Measurements from ENCODE around the gene EMC10. TPM values are rescaled to one million over a fixed set of nuclear protein-coding genes. Genes with fewer than 3 reads are reported as not detected.

EMC10 gene
- total RNA-seq, 1 experiment from 2014 or later, result 109 TPM

- Histone ChIP-seq H3K23ac (ENCODE audit: insufficient read length, low read depth, low read length) (no peak overlapping the region), H2AFZ (ENCODE audit: low read length) (no peak overlapping the region), H3K23me2 (ENCODE audit: insufficient read length, low read depth, low read length, poor library complexity, severe bottlenecking) (no peaks in the 10 kb centered on the region), H2BK12ac (ENCODE audit: insufficient read length, low read depth, low read length) (no peak overlapping the region), H3K79me1 (ENCODE audit: insufficient read depth, low read depth, low read length, poor library complexity, severe bottlenecking) (no peaks in the 10 kb centered on the region), H2AK5ac (ENCODE audit: insufficient read length, low read length) (no peak overlapping the region), H4K8ac (replicated peaks; ENCODE audit: insufficient read length, low read depth, low read length) (no peak overlapping the region), H3K9ac (ENCODE audit: extremely low read depth, insufficient read length, low read length) (no peak overlapping the region), H3K56ac (ENCODE audit: insufficient read length, low read depth, low read length) (no peak overlapping the region), H3K27ac (ENCODE audit: insufficient read length, low read depth, low read length) (no peak overlapping the region), H4K20me1 (ENCODE audit: control insufficient read depth, insufficient read depth, insufficient read length) (peaks cover 6% of the 10 kb centered on the region), H2BK20ac (ENCODE audit: low read depth, low read length, poor library complexity, severe bottlenecking) (no peak overlapping the region), H3K9me3 (ENCODE audit: control insufficient read depth, low read depth, low read length) (no peaks in the 10 kb centered on the region), H3K14ac (ENCODE audit: insufficient read depth, low read length) (no peak overlapping the region), H2BK15ac (ENCODE audit: low read depth, low read length) (no peak overlapping the region), H3K4me1 (ENCODE audit: insufficient read depth, low read length) (no peaks in the 10 kb centered on the region), H3K79me2 (ENCODE audit: insufficient read depth, low read length) (no peaks in the 10 kb centered on the region), H4K5ac (ENCODE audit: insufficient read length, low read depth, low read length) (no peak overlapping the region), H2BK5ac (ENCODE audit: insufficient read length, low read length) (no peak overlapping the region), H4K91ac (ENCODE audit: insufficient read length, low read depth, low read length) (no peak overlapping the region), H2BK120ac (ENCODE audit: low read depth, low read length, poor library complexity, severe bottlenecking) (no peak overlapping the region), H3K27me3 (ENCODE audit: insufficient read depth, low read length) (no peaks in the 10 kb centered on the region), H3K18ac (ENCODE audit: insufficient read length, low read depth, low read length) (no peak overlapping the region), H3T11ph (ENCODE audit: low read length) (no peak overlapping the region), H3K4ac (ENCODE audit: low read depth, low read length) (no peak overlapping the region), H3K4me2 (ENCODE audit: insufficient read depth, insufficient read length, low read length) (no peak overlapping the region)
- WGBS (ENCODE audit: extremely low coverage, insufficient read length, low lambda C conversion rate), result 100% methylated on average over 1 of the region's 2 CpGs
- H3K9me3 Mint-ChIP-seq, result no peaks in the 10 kb centered on the region
- peaks cover 0 to 3% (median 2%) of the 10 kb centered on the region in 3 experiments; a peak in 2 of 7 replicates for H3K36me3 Mint-ChIP-seq (ENCODE audit: insufficient read depth in 1 of 3, low read depth in 3 of 3)
- H3K4me3 Mint-ChIP-seq, result no peak overlapping the region; a peak in 1 of 5 replicates
- no peak overlapping the region; a peak in 1 of 7 replicates for H3K27ac Mint-ChIP-seq
- H3K4me1 Mint-ChIP-seq, result peaks cover 0 to 4% of the 10 kb centered on the region in 2 experiments; a peak in 2 of 4 replicates
- peaks cover 13% of the 10 kb centered on the region for H3K27me3 Mint-ChIP-seq (ENCODE audit: low read depth)
- TF ChIP-seq CTCF (conservative IDR thresholded peaks at IDR 0.05), result no peak
- DNase-seq, result no peak
These were observed 20.3 kb upstream of the EMC10 start for GRCh38 chr19:50455992-50456391.
